ENCODE data around the gene RPL23.

GRCh38 chr17:38872027-38872511 lies 18.5 kb upstream of the RPL23 start:
- no peak for TF ChIP-seq EZH2 (IDR thresholded peaks at IDR 0.05; ENCODE audit: insufficient read depth, poor library complexity, severe bottlenecking)
- TF ChIP-seq EZH2phosphoT487 (IDR thresholded peaks at IDR 0.05; ENCODE audit: insufficient read depth, low read depth): no peak

Measured in GM23248 (cell line).